ENCODE measurements around the gene STMN1.

The STMN1 gene

DNA sequence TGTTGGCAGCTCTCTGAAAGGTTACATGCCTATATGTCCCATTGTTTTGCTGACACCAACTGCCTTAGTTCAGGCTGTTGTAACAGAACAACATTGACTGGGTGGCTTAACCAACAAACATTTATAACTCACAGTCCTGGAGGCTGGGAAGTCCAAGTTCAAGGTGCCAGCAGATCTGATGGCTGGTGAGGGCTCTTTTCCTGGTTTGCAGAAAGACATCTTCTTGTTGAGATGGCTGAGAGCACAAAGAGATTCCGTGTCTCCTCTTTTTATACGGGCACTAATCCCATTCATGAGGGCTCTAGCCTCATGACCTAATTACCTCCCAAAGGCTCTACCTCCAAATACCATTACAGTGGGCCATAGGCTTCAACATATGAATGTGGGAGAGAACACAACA lies 10.2 kb upstream of the STMN1 start:
- no peak overlapping the region for H3K4ac ChIP-seq (ENCODE audit: low read depth, low read length)
- no peak overlapping the region for H2AK5ac ChIP-seq (ENCODE audit: low read length)
- no peaks in the 10 kb centered on the region for H3K79me1 ChIP-seq (ENCODE audit: low read length)
- H3K18ac ChIP-seq (ENCODE audit: low read length): no peak overlapping the region
- H2BK120ac ChIP-seq (ENCODE audit: low read depth, low read length): no peak overlapping the region
- H3K9ac ChIP-seq (ENCODE audit: low read length): no peak overlapping the region
- no peaks in the 10 kb centered on the region for H3K79me2 ChIP-seq (ENCODE audit: control insufficient read depth, insufficient read depth, low read length)
- no peak overlapping the region for H2BK15ac ChIP-seq (replicated peaks; ENCODE audit: low read depth)
- H3K4me3 ChIP-seq (ENCODE audit: low read length): no peak overlapping the region
- H4K8ac ChIP-seq (ENCODE audit: low read depth, low read length): no peak overlapping the region
- no peak overlapping the region for H2BK5ac ChIP-seq (ENCODE audit: low read length)
- DNase-seq: no peak
- no CpG with 5 or more reads among the region's 2 CpGs for WGBS (ENCODE audit: extremely low coverage, insufficient coverage, low lambda C conversion rate)
- no peak overlapping the region for H3K56ac ChIP-seq (ENCODE audit: low read length)
- no peak overlapping the region for H3K4me2 ChIP-seq (ENCODE audit: low read length)
- H3K27me3 ChIP-seq (ENCODE audit: insufficient read depth, low read length, poor library complexity): no peaks in the 10 kb centered on the region
- no peak overlapping the region for H3K23ac ChIP-seq (ENCODE audit: low read length)
- H3K4me1 ChIP-seq (ENCODE audit: control insufficient read depth, low read depth, low read length): peaks cover 7% of the 10 kb centered on the region
- H3K27ac ChIP-seq (ENCODE audit: low read depth, low read length): no peak overlapping the region
- H4K5ac ChIP-seq (ENCODE audit: low read length): no peak overlapping the region
- H3K36me3 ChIP-seq (ENCODE audit: control insufficient read depth, insufficient read depth, low read length): no peaks in the 10 kb centered on the region

DNA sequence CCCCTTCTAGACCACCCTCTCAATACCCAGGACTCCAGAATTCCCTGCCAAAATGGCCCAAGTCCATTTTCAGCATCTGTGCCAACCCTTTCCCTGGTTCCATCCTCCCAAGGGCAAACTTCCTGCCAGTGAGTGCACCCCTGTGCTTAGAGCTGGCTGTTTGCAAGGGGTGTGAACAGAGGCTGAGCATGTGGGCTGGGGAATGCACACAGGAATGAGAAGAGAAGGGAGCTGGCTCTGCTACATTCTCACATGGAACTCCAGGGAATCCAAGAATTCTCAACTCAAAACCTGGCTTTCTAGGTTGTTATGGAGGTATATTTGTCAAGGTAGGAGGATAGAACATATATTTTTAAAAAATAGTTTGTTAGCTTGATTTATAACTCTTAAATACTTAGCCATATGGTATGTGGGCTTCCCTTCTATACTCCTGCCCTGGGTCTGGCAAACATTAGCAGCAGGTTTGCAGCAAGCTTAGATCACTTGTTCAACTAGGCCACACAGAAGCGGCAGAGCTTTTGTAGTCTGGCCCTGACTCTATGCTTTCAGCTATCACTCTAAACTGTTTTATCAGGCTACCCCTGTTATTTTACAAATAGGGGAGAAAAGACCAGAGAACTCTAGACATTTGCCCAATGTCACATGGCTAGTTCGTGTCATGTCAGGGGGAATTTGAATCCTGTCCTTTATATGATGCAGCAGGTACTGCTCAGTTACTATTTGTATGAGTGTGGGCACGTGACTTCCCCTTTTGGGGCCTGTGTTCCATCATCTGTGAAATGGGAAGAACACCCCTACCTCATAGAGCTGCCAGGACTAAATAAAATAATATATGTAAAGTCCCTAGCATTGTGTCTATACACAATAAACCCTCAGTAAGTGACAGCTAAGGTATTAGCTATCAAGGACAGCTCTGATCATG lies 8.1 kb upstream of the STMN1 start:
- no peak overlapping the region for H2BK15ac ChIP-seq (replicated peaks; ENCODE audit: low read depth)
- H3K27me3 ChIP-seq (ENCODE audit: insufficient read depth, low read length, poor library complexity): no peaks in the 10 kb centered on the region
- H2BK5ac ChIP-seq (ENCODE audit: low read length): no peak overlapping the region
- H2AK5ac ChIP-seq (ENCODE audit: low read length): no peak overlapping the region
- no peak overlapping the region for H3K4ac ChIP-seq (ENCODE audit: low read depth, low read length)
- no peak overlapping the region for H3K4me3 ChIP-seq (ENCODE audit: low read length)
- WGBS (ENCODE audit: extremely low coverage, insufficient coverage, low lambda C conversion rate): no CpG with 5 or more reads among the region's 3 CpGs
- no peak overlapping the region for H3K4me2 ChIP-seq (ENCODE audit: low read length)
- H4K8ac ChIP-seq (ENCODE audit: low read depth, low read length): no peak overlapping the region
- H3K79me1 ChIP-seq (ENCODE audit: low read length): no peaks in the 10 kb centered on the region
- no peak overlapping the region for H3K23ac ChIP-seq (ENCODE audit: low read length)
- H3K9ac ChIP-seq (ENCODE audit: low read length): no peak overlapping the region
- H3K79me2 ChIP-seq (ENCODE audit: control insufficient read depth, insufficient read depth, low read length): no peaks in the 10 kb centered on the region
- peak; percentile 57 for DNase-seq
- H3K27ac ChIP-seq (ENCODE audit: low read depth, low read length): no peak overlapping the region
- no peak overlapping the region for H3K18ac ChIP-seq (ENCODE audit: low read length)
- H3K56ac ChIP-seq (ENCODE audit: low read length): no peak overlapping the region
- H2BK120ac ChIP-seq (ENCODE audit: low read depth, low read length): no peak overlapping the region
- H3K36me3 ChIP-seq (ENCODE audit: control insufficient read depth, insufficient read depth, low read length): no peaks in the 10 kb centered on the region
- H3K4me1 ChIP-seq (ENCODE audit: control insufficient read depth, low read depth, low read length): peaks cover 7% of the 10 kb centered on the region
- no peak overlapping the region for H4K5ac ChIP-seq (ENCODE audit: low read length)

DNA sequence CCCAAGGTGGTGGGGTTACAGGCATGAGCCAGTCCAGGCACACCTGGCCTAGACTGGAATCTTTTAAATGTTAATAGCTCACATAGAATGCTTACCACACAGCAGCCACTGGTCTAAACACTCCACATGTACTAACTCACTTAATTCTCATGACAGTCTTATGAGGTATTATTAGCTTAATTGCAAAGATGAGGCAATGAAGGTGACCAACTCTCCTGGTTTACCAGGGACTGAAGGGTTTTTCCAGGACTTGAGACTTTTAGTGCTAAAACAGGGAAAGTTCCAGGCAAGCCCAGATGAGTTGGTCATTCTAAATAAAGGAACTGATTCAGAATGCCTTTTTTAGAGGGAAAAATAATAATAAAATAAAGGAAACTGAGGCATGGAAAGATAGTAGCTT lies 7.0 kb upstream of the STMN1 start:
- H3K9ac ChIP-seq (ENCODE audit: low read length): no peak overlapping the region
- H3K56ac ChIP-seq (ENCODE audit: low read length): no peak overlapping the region
- no peak overlapping the region for H4K5ac ChIP-seq (ENCODE audit: low read length)
- H3K18ac ChIP-seq (ENCODE audit: low read length): no peak overlapping the region
- H2BK15ac ChIP-seq (replicated peaks; ENCODE audit: low read depth): no peak overlapping the region
- H3K4me3 ChIP-seq (ENCODE audit: low read length): no peak overlapping the region
- H3K4me2 ChIP-seq (ENCODE audit: low read length): no peak overlapping the region
- H3K23ac ChIP-seq (ENCODE audit: low read length): no peak overlapping the region
- H2AK5ac ChIP-seq (ENCODE audit: low read length): no peak overlapping the region
- H4K8ac ChIP-seq (ENCODE audit: low read depth, low read length): no peak overlapping the region
- DNase-seq: no peak
- H3K27ac ChIP-seq (ENCODE audit: low read depth, low read length): no peak overlapping the region
- H3K4me1 ChIP-seq (ENCODE audit: control insufficient read depth, low read depth, low read length): peaks cover 5% of the 10 kb centered on the region
- H3K4ac ChIP-seq (ENCODE audit: low read depth, low read length): no peak overlapping the region
- no peaks in the 10 kb centered on the region for H3K79me1 ChIP-seq (ENCODE audit: low read length)
- no peak overlapping the region for H2BK120ac ChIP-seq (ENCODE audit: low read depth, low read length)
- no peaks in the 10 kb centered on the region for H3K27me3 ChIP-seq (ENCODE audit: insufficient read depth, low read length, poor library complexity)
- no peaks in the 10 kb centered on the region for H3K36me3 ChIP-seq (ENCODE audit: control insufficient read depth, insufficient read depth, low read length)
- no peaks in the 10 kb centered on the region for H3K79me2 ChIP-seq (ENCODE audit: control insufficient read depth, insufficient read depth, low read length)
- H2BK5ac ChIP-seq (ENCODE audit: low read length): no peak overlapping the region

DNA sequence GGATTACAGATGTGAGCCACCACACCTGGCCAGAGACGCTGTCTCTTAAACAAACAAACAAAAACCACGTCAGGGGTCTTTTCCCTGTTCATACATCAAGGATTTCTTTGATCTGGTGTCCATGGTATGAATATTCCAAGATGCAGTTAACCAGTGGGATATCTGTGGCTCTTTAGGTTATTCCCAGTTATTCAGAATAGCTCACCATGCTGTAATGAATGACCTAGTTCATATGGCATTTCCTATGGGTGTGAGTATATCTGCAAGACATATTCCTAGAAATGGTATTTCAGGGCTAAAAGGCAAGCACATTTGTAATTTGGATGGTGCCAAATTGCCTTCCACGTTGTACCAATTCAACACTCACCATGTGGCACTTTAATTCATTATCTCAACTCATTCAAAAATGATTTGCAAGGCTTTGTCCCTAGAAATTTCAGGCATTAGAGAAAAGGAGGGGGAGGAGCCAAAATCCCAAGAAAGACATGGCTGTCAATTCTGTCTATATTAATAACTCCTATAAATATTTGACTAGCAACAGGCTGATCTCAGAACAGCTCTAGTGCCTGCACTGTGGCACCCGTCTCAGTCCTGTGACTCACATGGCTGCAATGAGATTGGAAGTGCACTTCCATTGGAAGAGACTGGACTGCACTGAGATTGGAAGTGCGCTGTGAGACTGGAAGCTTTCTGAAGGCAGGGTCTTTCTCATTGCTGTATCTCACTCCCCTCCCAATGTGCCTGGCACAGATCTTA lies 6.0 kb upstream of the STMN1 start:
- Histone ChIP-seq H3K23ac (ENCODE audit: low read length) (no peak overlapping the region), H3K4ac (ENCODE audit: low read depth, low read length) (no peak overlapping the region), H3K18ac (ENCODE audit: low read length) (no peak overlapping the region), H3K9ac (ENCODE audit: low read length) (no peak overlapping the region), H4K8ac (ENCODE audit: low read depth, low read length) (no peak overlapping the region), H2BK15ac (replicated peaks; ENCODE audit: low read depth) (no peak overlapping the region), H3K4me2 (ENCODE audit: low read length) (no peak overlapping the region), H2BK120ac (ENCODE audit: low read depth, low read length) (no peak overlapping the region), H3K79me2 (ENCODE audit: control insufficient read depth, insufficient read depth, low read length) (no peaks in the 10 kb centered on the region), H3K27ac (ENCODE audit: low read depth, low read length) (no peak overlapping the region), H3K27me3 (ENCODE audit: insufficient read depth, low read length, poor library complexity) (no peaks in the 10 kb centered on the region), H3K56ac (ENCODE audit: low read length) (no peak overlapping the region), H3K4me1 (ENCODE audit: control insufficient read depth, low read depth, low read length) (no peaks in the 10 kb centered on the region), H4K5ac (ENCODE audit: low read length) (no peak overlapping the region), H3K79me1 (ENCODE audit: low read length) (no peaks in the 10 kb centered on the region), H3K4me3 (ENCODE audit: low read length) (no peak overlapping the region), H2BK5ac (ENCODE audit: low read length) (no peak overlapping the region), H3K36me3 (ENCODE audit: control insufficient read depth, insufficient read depth, low read length) (no peaks in the 10 kb centered on the region), H2AK5ac (ENCODE audit: low read length) (no peak overlapping the region)
- no CpG with 5 or more reads among the region's 5 CpGs for WGBS (ENCODE audit: extremely low coverage, insufficient coverage, low lambda C conversion rate)
- DNase-seq: no peak

DNA sequence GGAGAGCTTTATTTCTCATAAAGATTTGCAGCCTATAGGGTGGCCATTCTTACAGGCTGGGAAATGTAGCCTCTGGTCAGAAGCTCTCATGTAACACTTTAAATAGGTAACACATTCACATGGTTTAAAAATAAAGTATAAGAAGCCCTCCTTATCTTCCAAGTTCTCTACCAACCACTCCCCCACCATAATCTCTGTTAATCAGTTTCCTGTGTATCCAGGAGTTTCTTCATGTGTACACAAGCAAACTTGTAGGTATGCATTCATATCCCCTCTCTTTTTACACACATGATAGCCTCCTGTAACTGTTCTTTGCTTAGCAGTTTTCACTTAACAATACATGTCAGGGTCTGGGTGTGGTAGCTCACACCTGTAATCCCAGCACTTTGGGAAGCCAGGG lies 4.9 kb upstream of the STMN1 start:
- no peak for DNase-seq
- no peak overlapping the region for H3K23ac ChIP-seq (ENCODE audit: low read length)
- H3K4me1 ChIP-seq (ENCODE audit: control insufficient read depth, low read depth, low read length): peaks cover 3% of the 10 kb centered on the region
- no peak overlapping the region for H3K9ac ChIP-seq (ENCODE audit: low read length)
- H4K5ac ChIP-seq (ENCODE audit: low read length): no peak overlapping the region
- H3K27ac ChIP-seq (ENCODE audit: low read depth, low read length): no peak overlapping the region
- no peak overlapping the region for H2BK120ac ChIP-seq (ENCODE audit: low read depth, low read length)
- no peak overlapping the region for H2BK15ac ChIP-seq (replicated peaks; ENCODE audit: low read depth)
- no peaks in the 10 kb centered on the region for H3K27me3 ChIP-seq (ENCODE audit: insufficient read depth, low read length, poor library complexity)
- no peak overlapping the region for H3K4ac ChIP-seq (ENCODE audit: low read depth, low read length)
- no peaks in the 10 kb centered on the region for H3K79me1 ChIP-seq (ENCODE audit: low read length)
- no peak overlapping the region for H2AK5ac ChIP-seq (ENCODE audit: low read length)
- H3K4me2 ChIP-seq (ENCODE audit: low read length): no peak overlapping the region
- H3K56ac ChIP-seq (ENCODE audit: low read length): no peak overlapping the region
- H3K4me3 ChIP-seq (ENCODE audit: low read length): no peak overlapping the region
- no peak overlapping the region for H2BK5ac ChIP-seq (ENCODE audit: low read length)
- no peak overlapping the region for H4K8ac ChIP-seq (ENCODE audit: low read depth, low read length)
- no peaks in the 10 kb centered on the region for H3K36me3 ChIP-seq (ENCODE audit: control insufficient read depth, insufficient read depth, low read length)
- H3K79me2 ChIP-seq (ENCODE audit: control insufficient read depth, insufficient read depth, low read length): no peaks in the 10 kb centered on the region
- H3K18ac ChIP-seq (ENCODE audit: low read length): no peak overlapping the region

Data from mesendoderm (in vitro differentiated cells).